BJ (cell line): Measurements from ENCODE around the gene SLC66A1. TPM values are rescaled to one million over a fixed set of nuclear protein-coding genes. Genes with fewer than 3 reads are reported as not detected.
"Not testable (repeated sequence)": the region's sequence is repeated elsewhere in the genome, so short reads cannot be mapped to it uniquely, and the experiment has no call there.

ENCODE experiments used
- CTCF ChIA-PET: fragments of 350-600 bp; formaldehyde crosslinking; extraction: SDS; loops from one replicate; lab custom pipeline; 2021; ENCODE audit warnings: antibody characterized with exemption, inconsistent platforms; lab: Yijun Ruan, JAX
- POLR2A ChIA-PET: fragments of 300-600 bp; sonication (Branson Sonifier 250); formaldehyde crosslinking; extraction: SDS; loops from one replicate; lab custom pipeline; 2021; ENCODE audit warnings: antibody characterized with exemption; lab: Charles Lee
- DNase-seq: peaks from one replicate; pipeline ENCODE4 v3.0.0-alpha.2; 2011; ENCODE audit warnings: low read depth
- H3K27me3 ChIP-seq: 2 replicates; pipeline ENCODE4 v1.6.0; 2011; ENCODE audit warnings: low read length; ENCODE audit not compliant: control insufficient read depth, insufficient read depth
- H3K36me3 ChIP-seq: 2 replicates; pipeline ENCODE4 v1.5.1; 2011; ENCODE audit warnings: low read length; ENCODE audit not compliant: control insufficient read depth, insufficient read depth
- H3K4me3 ChIP-seq: 2 replicates; pipeline ENCODE4 v1.5.1; 2011; ENCODE audit warnings: low read depth, mild to moderate bottlenecking, control low read depth, low read length
- CTCF ChIP-seq: IDR thresholded peaks from 2 replicates; pipeline ENCODE4 v1.5.1; 2011; ENCODE audit warnings: low read depth, mild to moderate bottlenecking, control low read depth, inconsistent platforms, low read length, moderate library complexity; ENCODE audit not compliant: insufficient read depth
- polyA plus RNA-seq: library from polyadenylated mRNA; depleted of rRNA; stranded (reverse); fragments of >200 nt; gene quantifications from 2 replicates; pipeline ENCODE4 v1.2.3, GENCODE V29; 2011

SLC66A1 gene
- polyA plus RNA-seq, 1 experiment, result 17.7 TPM

GRCh38 chr1:19272064-19272463 lies 40.1 kb upstream of the SLC66A1 start:
- H3K36me3 ChIP-seq, result no peaks in the 10 kb centered on the region
- no peaks in the 10 kb centered on the region for H3K27me3 ChIP-seq
- CTCF ChIA-PET, result no interaction called here
- TF ChIP-seq CTCF, result no peak
- no peak overlapping the region for H3K4me3 ChIP-seq
- no peak for DNase-seq
- POLR2A ChIA-PET, result no interaction called here

- no peaks in the 10 kb centered on the region for H3K27me3 ChIP-seq
- POLR2A ChIA-PET, result no interaction called here
- CTCF ChIA-PET, result no interaction called here
- no peak overlapping the region for H3K4me3 ChIP-seq
- DNase-seq, result no peak
- no peak for TF ChIP-seq CTCF
- H3K36me3 ChIP-seq, result no peaks in the 10 kb centered on the region
Observed at GRCh38 chr1:19273106-19273843, 38.9 kb upstream of the SLC66A1 start.

GRCh38 chr1:19273844-19274531 lies 38.1 kb upstream of the SLC66A1 start:
- POLR2A ChIA-PET, H3K27me3 ChIP-seq, H3K4me3 ChIP-seq, H3K36me3 ChIP-seq, DNase-seq, CTCF ChIA-PET: not testable (repeated sequence)

- CTCF ChIA-PET, result no interaction called here
- Histone ChIP-seq H3K36me3 (no peaks in the 10 kb centered on the region), H3K4me3 (no peak overlapping the region), H3K27me3 (no peaks in the 10 kb centered on the region)
- no peak for TF ChIP-seq CTCF
- DNase-seq, result no peak
- POLR2A ChIA-PET, result no interaction called here
Observed at GRCh38 chr1:19274636-19275035, 37.5 kb upstream of the SLC66A1 start.

- POLR2A ChIA-PET, result no interaction called here
- CTCF ChIA-PET, result interaction anchor here (1.2 kb wide), 1 partner anchor 11 kb away, joined by 3 read pairs; no protein-coding TSS in a partner anchor
- Histone ChIP-seq H3K4me3 (no peak overlapping the region), H3K27me3 (no peaks in the 10 kb centered on the region), H3K36me3 (no peaks in the 10 kb centered on the region)
- no peak for TF ChIP-seq CTCF
- DNase-seq, result no peak
Observed at GRCh38 chr1:19283891-19284290, 28.2 kb upstream of the SLC66A1 start.

GRCh38 chr1:19284881-19285280 lies 27.2 kb upstream of the SLC66A1 start:
- H3K27me3 ChIP-seq, result no peaks in the 10 kb centered on the region
- no peaks in the 10 kb centered on the region for H3K36me3 ChIP-seq
- no peak for DNase-seq
- POLR2A ChIA-PET, result no interaction called here
- CTCF ChIA-PET, result no interaction called here
- H3K4me3 ChIP-seq, result no peak overlapping the region
- TF ChIP-seq CTCF, result no peak

GRCh38 chr1:19285366-19285765 lies 26.8 kb upstream of the SLC66A1 start:
- DNase-seq, H3K36me3 ChIP-seq, H3K4me3 ChIP-seq, POLR2A ChIA-PET, CTCF ChIA-PET, H3K27me3 ChIP-seq: not testable (repeated sequence)

GRCh38 chr1:19285807-19286206 lies 26.3 kb upstream of the SLC66A1 start:
- POLR2A ChIA-PET, DNase-seq, H3K4me3 ChIP-seq, CTCF ChIA-PET, H3K27me3 ChIP-seq, H3K36me3 ChIP-seq: not testable (repeated sequence)
